NCI-H1092 (cell line): ENCODE data around the gene HHIP.

ENCODE experiments used
- DNase-seq: peaks from one replicate; lab custom pipeline; 2025; lab: John Stamatoyannopoulos, UW

HHIP gene

DNA sequence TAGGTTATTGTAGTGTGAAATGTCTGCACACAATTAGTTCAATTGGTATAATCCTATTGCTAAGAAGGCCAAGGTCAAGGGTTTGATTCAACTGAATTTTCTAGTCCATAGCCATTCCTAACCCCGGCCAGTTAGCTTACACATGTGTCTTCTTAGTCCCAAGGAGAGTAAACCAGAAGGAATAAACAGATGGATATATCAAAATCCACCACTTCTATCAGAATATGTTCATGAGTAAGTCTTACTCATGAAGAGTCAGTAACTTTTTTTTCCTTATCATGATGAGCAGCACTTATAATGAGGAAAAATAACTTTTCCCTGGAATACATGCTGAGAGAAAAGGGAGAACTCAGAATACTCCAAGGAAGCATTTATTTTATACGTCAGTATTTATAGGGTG, 9.5 kb downstream of the HHIP start:
- no peak for DNase-seq

GRCh38 chr4:144656850-144657249, 10.9 kb downstream of the HHIP start:
- DNase-seq: no peak

DNA sequence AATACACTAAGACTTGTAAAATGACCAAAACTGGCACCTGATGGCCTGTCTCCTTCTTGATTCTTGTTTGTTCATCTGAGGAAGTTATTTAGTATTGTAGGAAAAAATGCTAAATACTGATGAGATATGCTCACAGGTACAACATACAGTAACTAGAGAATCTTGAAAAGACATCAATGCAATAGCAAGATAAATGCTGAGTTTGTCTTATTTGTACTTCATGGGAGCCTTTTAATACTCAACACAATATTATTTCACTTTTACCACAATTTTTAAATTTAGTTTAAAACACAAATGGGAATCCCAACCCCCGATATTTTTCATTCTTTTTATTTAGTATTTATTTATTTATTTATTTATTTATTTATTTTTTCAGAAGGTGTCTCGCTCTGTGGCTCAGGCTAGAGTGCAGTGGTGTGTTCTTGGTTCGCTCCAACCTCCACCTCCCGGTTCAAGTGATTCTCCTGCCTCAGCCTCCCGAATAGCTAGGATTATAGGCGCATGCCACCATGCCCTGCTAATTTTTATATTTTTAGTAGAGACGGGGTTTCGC, 12.1 kb downstream of the HHIP start:
- no peak for DNase-seq

GRCh38 chr4:144658903-144659302, 12.9 kb downstream of the HHIP start:
- no peak for DNase-seq

GRCh38 chr4:144659447-144659846, 13.5 kb downstream of the HHIP start:
- DNase-seq: no peak

- DNase-seq: no peak
Observed at GRCh38 chr4:144663834-144664475, 18.0 kb downstream of the HHIP start.

DNA sequence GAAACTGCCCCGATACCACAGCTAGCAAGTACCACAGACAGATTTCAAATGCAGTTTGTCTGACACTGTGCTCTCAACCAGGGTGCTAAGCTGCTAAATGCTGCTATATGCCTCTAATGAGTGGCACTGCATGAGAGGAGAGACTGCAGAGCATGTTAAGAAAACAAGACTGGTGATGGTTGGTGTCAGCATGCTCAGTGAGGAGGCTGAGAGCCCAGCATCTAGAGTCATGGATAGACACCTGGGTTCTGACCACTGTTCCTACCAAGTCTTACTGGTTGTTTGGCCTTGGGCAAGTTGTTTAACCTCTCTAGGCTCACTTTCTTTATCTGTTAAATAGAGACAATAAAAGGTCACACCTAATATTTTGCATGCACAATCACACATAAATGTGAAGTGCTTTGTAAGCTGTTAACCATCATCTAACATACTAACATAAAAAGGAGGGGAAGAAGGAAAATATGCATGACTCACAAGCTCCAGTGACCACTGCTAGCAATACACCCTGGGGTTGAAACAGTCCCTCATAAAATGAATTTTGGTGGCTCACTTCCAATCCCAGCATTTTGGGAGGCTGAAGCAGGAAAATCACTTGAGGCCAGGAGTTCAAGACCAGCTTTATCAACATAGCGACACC, 20.7 kb downstream of the HHIP start:
- no peak for DNase-seq

GRCh38 chr4:144667500-144667899, 21.5 kb downstream of the HHIP start:
- no peak for DNase-seq

GRCh38 chr4:144670776-144671175, 24.8 kb downstream of the HHIP start:
- DNase-seq: no peak

DNA sequence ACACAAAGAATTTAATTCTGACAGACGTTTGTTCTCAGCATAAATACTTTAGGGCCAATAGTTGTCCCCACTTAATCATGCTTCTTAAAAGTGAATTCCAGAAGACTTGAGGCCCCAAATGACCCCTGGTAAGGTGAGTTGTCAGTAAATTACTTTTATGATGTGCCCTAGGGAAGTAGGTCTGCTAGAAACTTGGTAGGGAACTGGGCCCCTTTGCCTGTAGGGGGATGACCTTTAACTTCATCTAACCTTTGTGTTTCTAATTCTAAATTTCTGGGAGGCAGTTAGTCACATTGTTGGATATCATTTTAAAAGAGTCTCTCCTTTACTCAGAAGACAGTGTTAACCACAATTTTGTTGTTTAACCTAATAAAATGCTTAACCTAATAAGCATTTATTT, 28.8 kb downstream of the HHIP start:
- no peak for DNase-seq

GRCh38 chr4:144681806-144682205, 35.9 kb downstream of the HHIP start:
- no peak for DNase-seq

GRCh38 chr4:144683516-144683915, 37.6 kb downstream of the HHIP start:
- DNase-seq: no peak

DNA sequence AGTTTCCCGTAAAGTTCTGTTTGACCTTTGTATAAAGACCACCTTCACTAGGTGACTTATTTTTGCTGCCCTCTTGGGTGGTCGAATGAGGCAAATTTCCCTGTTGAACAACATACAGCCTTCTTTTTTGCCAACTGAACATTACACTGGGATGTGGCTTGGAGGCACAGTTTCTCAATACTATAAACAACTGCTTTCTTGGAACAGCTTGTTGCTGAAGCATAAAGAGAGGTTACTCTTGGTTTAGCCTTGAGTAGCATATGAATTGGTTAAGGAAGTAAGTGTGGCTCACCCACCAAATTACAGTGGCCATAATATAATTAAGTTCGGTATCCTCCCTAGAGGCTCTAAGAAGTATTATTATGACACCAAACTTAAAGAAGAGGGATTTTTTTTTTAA, 40.0 kb downstream of the HHIP start:
- no peak for DNase-seq

DNA sequence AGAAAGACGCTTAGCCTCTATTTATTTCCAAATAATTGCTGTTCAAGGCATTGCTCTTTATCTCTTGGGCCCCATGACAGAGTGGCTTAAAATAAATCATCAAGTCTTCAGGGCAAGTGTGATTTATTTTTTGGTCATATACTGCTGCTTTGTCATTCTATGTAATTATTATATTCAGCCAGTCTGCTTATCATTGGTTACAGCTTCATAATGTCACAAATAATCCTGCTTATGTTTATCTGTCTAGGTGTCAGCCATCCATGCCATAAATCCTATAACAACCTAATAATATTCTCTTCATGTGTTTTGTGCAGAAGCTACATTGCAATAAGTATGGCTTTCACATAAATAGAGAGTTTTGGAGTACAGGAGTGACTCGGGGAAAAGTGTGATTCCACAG, 41.0 kb downstream of the HHIP start:
- DNase-seq: no peak

DNA sequence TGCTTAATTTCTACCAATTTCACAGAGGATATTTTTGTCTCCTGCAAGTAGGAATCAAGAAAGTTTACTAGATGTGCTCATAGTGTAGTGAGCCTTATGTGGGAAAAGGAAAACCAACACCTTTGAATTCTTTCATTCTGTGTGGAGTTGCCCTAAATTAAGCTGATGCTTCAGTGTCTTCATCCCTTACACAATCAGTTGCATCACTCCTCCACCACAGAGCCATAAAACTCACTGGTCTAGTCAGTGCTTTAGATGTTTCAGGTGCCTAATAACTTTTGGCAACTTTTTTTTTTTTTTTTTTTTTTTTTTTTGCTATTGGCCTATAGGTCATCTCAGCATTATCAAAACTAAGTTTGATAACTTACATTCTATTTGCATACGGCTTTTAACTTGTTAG, 41.5 kb downstream of the HHIP start:
- no peak for DNase-seq

GRCh38 chr4:144688035-144688569, 42.1 kb downstream of the HHIP start:
- DNase-seq: no peak

GRCh38 chr4:144689125-144689524, 43.2 kb downstream of the HHIP start:
- no peak for DNase-seq

GRCh38 chr4:144695721-144696120, 49.8 kb downstream of the HHIP start:
- DNase-seq: no peak

GRCh38 chr4:144696376-144696775, 50.4 kb downstream of the HHIP start:
- DNase-seq: no peak

GRCh38 chr4:144699565-144699964, 53.6 kb downstream of the HHIP start:
- DNase-seq: no peak

- no peak for DNase-seq
Observed at GRCh38 chr4:144701683-144702233, 55.8 kb downstream of the HHIP start.

- no peak for DNase-seq
Observed at GRCh38 chr4:144703494-144703893, 57.5 kb downstream of the HHIP start.
